HUES48 (cell line): Measurements from ENCODE around the gene SVIL.
"Not testable (repeated sequence)": the region's sequence is repeated elsewhere in the genome, so short reads cannot be mapped to it uniquely, and the experiment has no call there.

Experiments used
- H3K27ac ChIP-seq: one replicate; pipeline ENCODE4 v1.7.0; 2013; ENCODE audit warnings: low read depth, low read length, inconsistent platforms
- H3K27me3 ChIP-seq: 2 replicates; pipeline ENCODE4 v1.6.1; 2013; ENCODE audit warnings: mild to moderate bottlenecking, low read length; ENCODE audit not compliant: control insufficient read depth, insufficient read depth
- H3K36me3 ChIP-seq: 2 replicates; pipeline ENCODE4 v1.6.1; 2013; ENCODE audit warnings: low read length; ENCODE audit not compliant: control insufficient read depth, insufficient read depth
- H3K4me1 ChIP-seq: 2 replicates; pipeline ENCODE4 v1.6.1; 2013; ENCODE audit warnings: mild to moderate bottlenecking, low read length; ENCODE audit not compliant: control insufficient read depth, insufficient read depth
- H3K4me3 ChIP-seq: 2 replicates; pipeline ENCODE4 v1.5.1; 2013; ENCODE audit warnings: mild to moderate bottlenecking, low read depth, low read length
- H3K9ac ChIP-seq: 2 replicates; pipeline ENCODE4 v1.6.1; 2013; ENCODE audit warnings: mild to moderate bottlenecking, low read depth, low read length, moderate library complexity
- H3K9me3 ChIP-seq: 2 replicates; pipeline ENCODE4 v1.6.1; 2013; ENCODE audit warnings: low read length; ENCODE audit not compliant: control insufficient read depth, insufficient read depth

The SVIL gene

GRCh38 chr10:29553544-29554250 lies 81.1 kb downstream of the SVIL start:
- H3K9ac ChIP-seq = no peak overlapping the region
- no peaks in the 10 kb centered on the region for H3K9me3 ChIP-seq
- H3K36me3 ChIP-seq = peaks cover 5% of the 10 kb centered on the region; the same call in 1 of the 2 replicates
- H3K27ac ChIP-seq = no peak overlapping the region
- no peak overlapping the region for H3K4me3 ChIP-seq
- H3K27me3 ChIP-seq = no peaks in the 10 kb centered on the region
- H3K4me1 ChIP-seq = peaks cover 20% of the 10 kb centered on the region

DNA sequence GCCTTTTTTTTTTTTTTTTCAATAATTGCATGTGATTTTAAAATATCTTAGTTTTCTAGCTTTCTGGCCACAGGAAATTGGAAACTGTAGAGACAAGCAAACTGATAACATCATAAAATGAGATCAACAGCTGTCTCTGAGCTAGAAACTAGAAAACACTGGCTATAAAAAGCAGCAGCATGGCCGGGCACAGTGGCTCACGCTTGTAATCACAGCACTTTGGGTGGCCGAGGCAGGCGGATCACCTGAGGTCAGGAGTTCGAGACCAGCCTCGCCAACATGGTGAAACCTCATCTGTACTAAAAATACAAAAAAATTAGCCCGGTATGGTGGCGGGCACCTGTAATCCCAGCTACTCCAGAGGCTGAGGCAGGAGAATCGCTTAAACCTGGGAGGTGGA lies 81.7 kb downstream of the SVIL start:
- H3K9me3 ChIP-seq, H3K9ac ChIP-seq, H3K27me3 ChIP-seq, H3K36me3 ChIP-seq, H3K4me3 ChIP-seq, H3K27ac ChIP-seq: not testable (repeated sequence)
- peaks cover 20% of the 10 kb centered on the region for H3K4me1 ChIP-seq

DNA sequence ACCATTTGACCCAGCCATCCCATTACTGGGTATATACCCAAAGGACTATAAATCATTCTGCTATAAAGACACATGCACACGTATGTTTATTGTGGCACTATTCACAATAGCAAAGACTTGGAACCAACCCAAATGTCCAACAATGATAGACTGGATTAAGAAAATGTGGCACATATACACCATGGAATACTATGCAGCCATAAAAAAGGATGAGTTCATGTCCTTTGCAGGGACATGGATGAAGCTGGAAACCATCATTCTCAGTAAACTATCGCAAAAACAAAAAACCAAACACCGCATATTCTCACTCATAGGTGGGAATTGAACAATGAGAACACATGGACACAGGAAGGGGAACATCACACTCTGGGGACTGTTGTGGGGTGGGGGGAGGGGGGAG lies 85.3 kb downstream of the SVIL start:
- not testable (repeated sequence) for H3K27ac ChIP-seq, H3K36me3 ChIP-seq, H3K9me3 ChIP-seq, H3K9ac ChIP-seq, H3K4me1 ChIP-seq, H3K4me3 ChIP-seq, H3K27me3 ChIP-seq

- no peak overlapping the region for H3K9ac ChIP-seq
- H3K4me3 ChIP-seq = no peak overlapping the region
- H3K27ac ChIP-seq = no peak overlapping the region
- peaks cover 7% of the 10 kb centered on the region; the same call in 1 of the 2 replicates for H3K4me1 ChIP-seq
- no peaks in the 10 kb centered on the region for H3K9me3 ChIP-seq
- H3K36me3 ChIP-seq = no peaks in the 10 kb centered on the region
- H3K27me3 ChIP-seq = no peaks in the 10 kb centered on the region
Observed at GRCh38 chr10:29546773-29547313, 87.9 kb downstream of the SVIL start.

DNA sequence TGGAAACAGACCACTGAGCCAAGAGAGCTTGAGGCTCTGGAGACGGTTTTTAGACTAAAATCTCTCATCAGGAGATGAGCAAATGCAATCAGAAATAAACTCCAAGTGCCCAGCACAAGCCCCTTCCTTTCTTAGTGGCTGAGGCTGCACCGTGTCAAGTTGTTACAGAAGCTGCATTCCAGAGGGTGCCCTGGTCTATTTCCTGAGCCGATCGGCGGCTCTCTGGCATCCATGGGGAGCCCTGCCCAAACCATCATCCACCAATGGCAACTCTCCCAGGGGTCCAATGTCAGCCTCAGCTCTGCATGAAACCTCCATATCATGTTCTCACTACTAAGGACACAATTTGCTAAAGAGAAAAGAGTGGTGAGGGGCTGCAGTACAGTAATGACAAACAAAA lies 89.6 kb downstream of the SVIL start:
- H3K27me3 ChIP-seq = no peaks in the 10 kb centered on the region
- H3K4me3 ChIP-seq = no peak overlapping the region
- H3K9ac ChIP-seq = no peak overlapping the region
- no peaks in the 10 kb centered on the region for H3K36me3 ChIP-seq
- no peaks in the 10 kb centered on the region for H3K9me3 ChIP-seq
- H3K4me1 ChIP-seq = peaks cover 9% of the 10 kb centered on the region; the same call in 1 of the 2 replicates
- no peak overlapping the region for H3K27ac ChIP-seq

DNA sequence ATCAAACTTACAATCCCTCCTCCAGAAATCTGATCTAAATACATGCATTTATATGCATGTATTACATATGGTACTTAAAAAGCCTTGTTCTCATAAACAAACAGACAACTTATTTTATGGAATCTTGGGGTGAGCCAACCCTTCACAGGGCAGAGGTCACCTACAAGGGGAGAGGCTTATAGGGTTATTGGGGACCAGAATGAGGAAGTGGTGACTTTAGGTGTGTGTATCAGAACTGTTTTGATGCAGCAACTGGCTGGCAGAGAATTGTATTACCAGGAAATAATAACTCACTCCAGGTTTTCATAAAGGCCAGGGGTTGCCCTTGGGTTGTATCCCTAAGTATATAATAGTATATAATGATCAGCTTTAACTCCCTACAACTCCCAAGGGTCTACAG lies 91.1 kb downstream of the SVIL start:
- no peak overlapping the region for H3K27ac ChIP-seq
- H3K36me3 ChIP-seq = no peaks in the 10 kb centered on the region
- no peak overlapping the region for H3K9ac ChIP-seq
- H3K4me1 ChIP-seq = peaks cover 13% of the 10 kb centered on the region
- H3K9me3 ChIP-seq = no peaks in the 10 kb centered on the region
- no peaks in the 10 kb centered on the region for H3K27me3 ChIP-seq
- H3K4me3 ChIP-seq = no peak overlapping the region

DNA sequence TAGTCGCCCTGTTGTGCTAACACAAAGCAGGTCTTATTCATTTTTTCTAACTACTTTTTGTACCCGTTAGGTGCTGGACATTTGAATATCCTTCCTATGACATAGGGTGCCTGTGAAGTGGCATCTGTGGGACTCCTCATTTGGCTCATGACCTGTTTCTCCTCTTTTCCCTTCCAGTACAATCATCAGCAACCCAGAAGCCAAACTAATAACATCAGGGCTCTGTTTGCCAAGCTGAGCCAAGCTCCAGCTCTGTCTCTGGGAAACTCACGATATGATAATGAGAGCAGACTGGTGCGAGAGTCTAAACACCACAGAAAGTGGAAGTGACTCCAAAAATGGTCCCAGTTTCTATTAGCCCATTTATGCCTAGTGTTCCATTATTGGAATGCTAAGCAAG lies 92.0 kb downstream of the SVIL start:
- Histone ChIP-seq H3K9ac (no peak overlapping the region), H3K36me3 (no peaks in the 10 kb centered on the region), H3K9me3 (no peaks in the 10 kb centered on the region), H3K4me3 (no peak overlapping the region), H3K4me1 (peaks cover 9% of the 10 kb centered on the region), H3K27me3 (no peaks in the 10 kb centered on the region), H3K27ac (no peak overlapping the region)

- Histone ChIP-seq H3K27ac (peak overlapping the region; percentile 42), H3K9ac (no peak overlapping the region), H3K27me3 (no peaks in the 10 kb centered on the region), H3K36me3 (no peaks in the 10 kb centered on the region), H3K9me3 (no peaks in the 10 kb centered on the region), H3K4me3 (no peak overlapping the region), H3K4me1 (peaks cover 9% of the 10 kb centered on the region)
Observed at GRCh38 chr10:29541422-29542210, 93.2 kb downstream of the SVIL start.

DNA sequence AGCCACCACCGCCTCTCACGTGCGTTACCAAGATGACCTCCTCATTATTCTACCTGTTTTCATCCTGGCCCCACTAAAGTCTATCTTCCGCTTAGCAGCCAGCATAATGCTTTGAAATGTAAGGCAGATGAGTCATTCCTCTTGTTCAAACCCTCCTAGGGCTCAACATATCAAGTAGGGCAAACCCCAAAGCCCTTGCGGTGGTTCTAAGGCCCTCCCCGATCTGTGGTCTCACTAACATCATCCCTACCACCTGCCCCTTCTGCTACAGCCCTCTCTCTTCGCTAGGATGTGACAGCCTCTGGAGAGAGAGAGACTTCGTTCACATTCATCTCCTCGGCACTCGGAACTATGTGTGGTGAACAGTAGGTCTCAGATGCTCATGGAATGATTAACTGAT lies 94.8 kb downstream of the SVIL start:
- Histone ChIP-seq H3K27me3 (no peaks in the 10 kb centered on the region), H3K4me3 (no peak overlapping the region), H3K36me3 (no peaks in the 10 kb centered on the region), H3K9me3 (no peaks in the 10 kb centered on the region), H3K4me1 (peaks cover 20% of the 10 kb centered on the region), H3K9ac (no peak overlapping the region), H3K27ac (no peak overlapping the region)

DNA sequence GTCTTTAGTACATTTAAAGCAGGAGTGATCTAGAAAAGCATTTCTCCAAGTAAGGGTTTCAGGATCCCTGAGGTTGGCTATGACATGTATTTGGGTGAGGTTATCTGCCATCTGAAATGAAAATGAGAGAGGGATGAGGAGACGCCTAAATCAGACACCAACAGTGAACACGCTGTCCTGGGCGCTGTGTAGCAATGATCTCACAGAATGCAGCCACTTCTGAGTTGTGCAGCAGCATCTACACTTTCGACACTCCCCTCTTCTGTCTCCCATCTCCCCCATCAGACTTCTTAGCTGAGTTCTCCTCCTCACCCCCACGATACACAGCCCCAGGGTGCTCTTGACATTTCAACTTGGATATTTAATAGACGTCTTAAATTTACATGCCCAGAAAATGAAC lies 95.4 kb downstream of the SVIL start:
- no peak overlapping the region for H3K4me3 ChIP-seq
- no peaks in the 10 kb centered on the region for H3K36me3 ChIP-seq
- H3K9ac ChIP-seq = no peak overlapping the region
- H3K27me3 ChIP-seq = no peaks in the 10 kb centered on the region
- H3K4me1 ChIP-seq = peaks cover 26% of the 10 kb centered on the region
- H3K9me3 ChIP-seq = no peaks in the 10 kb centered on the region
- H3K27ac ChIP-seq = no peak overlapping the region

- Histone ChIP-seq H3K4me1 (peaks cover 38% of the 10 kb centered on the region), H3K4me3 (no peak overlapping the region), H3K9ac (no peak overlapping the region), H3K36me3 (no peaks in the 10 kb centered on the region), H3K27ac (no peak overlapping the region), H3K9me3 (no peaks in the 10 kb centered on the region), H3K27me3 (no peaks in the 10 kb centered on the region)
Observed at GRCh38 chr10:29537799-29538198, 97.0 kb downstream of the SVIL start.
